Measurements from ENCODE around the gene BUB1B. TPM values are rescaled to one million over a fixed set of nuclear protein-coding genes. Genes with fewer than 3 reads are reported as not detected.
A peak's percentile ranks its signal among the peaks of the same experiment; 100 is the strongest.

BUB1B gene
- total and polyA plus RNA-seq, 9 of the 15 experiments (the other 6 are each of a cell fraction or from before 2014, with no cell fraction given) = 28.7 to 113 (median 82.2) TPM

- peaks cover 93% of the 10 kb centered on the region for H3K36me3 ChIP-seq (ENCODE audit: control insufficient read depth, insufficient read depth, low read length)
- no peak for ATAC-seq
- no peak overlapping the region for H3K4me2 ChIP-seq (ENCODE audit: insufficient read depth, low read length)
- POLR2A ChIA-PET = no interaction called here
- no peaks in the 10 kb centered on the region for H3K9me3 ChIP-seq (replicated peaks; ENCODE audit: control insufficient read depth, insufficient read depth, low read depth, low read length)
- 90% methylated on average over 1 of the region's 1 CpG for WGBS (ENCODE audit: insufficient coverage, low coverage, missing lambda C conversion rate)
- peaks cover 13% of the 10 kb centered on the region; the same call in 2 of the 3 replicates for H3K79me2 ChIP-seq (ENCODE audit: control insufficient read depth, insufficient read depth, low read length)
- H3K27ac ChIP-seq (ENCODE audit: extremely low read depth, low read depth, low read length) = no peak overlapping the region
- no peak overlapping the region for H2AFZ ChIP-seq (ENCODE audit: low read depth, low read length)
- H3K9me1 ChIP-seq (ENCODE audit: control insufficient read depth, insufficient read depth, low read length) = no peaks in the 10 kb centered on the region
- TF ChIP-seq ZNF121 (CRISPR knock-in tag; conservative IDR thresholded peaks at IDR 0.05) = peak; percentile 60
- no peak for TF ChIP-seq FOXP4 (CRISPR knock-in tag; IDR thresholded peaks at IDR 0.05; ENCODE audit: borderline replicate concordance)
- H3K27me3 ChIP-seq (ENCODE audit: control insufficient read depth in 2 of 2, insufficient read depth in 2 of 2, low read length in 2 of 2) = no peaks in the 10 kb centered on the region
- BruUV-seq (replicated peaks) = no TSS peak
- H4K20me1 ChIP-seq (replicated peaks; ENCODE audit: control insufficient read depth, insufficient read depth, low read length) = no peaks in the 10 kb centered on the region; the same call in 1 of the 2 replicates
- intact Hi-C loops (cut with micrococcal nuclease) (no loop called here), in situ Hi-C loops (cut with MboI) (no loop called here)
- DNase-seq (ENCODE audit: extremely low read depth in 1 of 4, low spot score in 3 of 4) = no peak
- no peak for FAIRE-seq
- no peaks in the 10 kb centered on the region for H3K4me1 ChIP-seq (replicated peaks in 1 of 2; ENCODE audit: control insufficient read depth in 2 of 2, insufficient read depth in 2 of 2, low read length in 2 of 2)
- no peak overlapping the region for H3K4me3 ChIP-seq
- no peak overlapping the region for H3K9ac ChIP-seq (ENCODE audit: insufficient read depth in 1 of 2, low read depth in 2 of 2, low read length in 2 of 2)
- CTCF ChIA-PET (ENCODE audit: low intra/inter-chr PET ratio) = interaction anchor here (0.6 kb wide), 1 partner anchor 24 kb away, joined by 4 read pairs; no protein-coding TSS in a partner anchor
These were observed 32.1 kb downstream of the BUB1B start for GRCh38 chr15:40192942-40193341.

GRCh38 chr15:40197434-40197833 lies 36.6 kb downstream of the BUB1B start:
- H4K20me1 ChIP-seq (replicated peaks; ENCODE audit: control insufficient read depth, insufficient read depth, low read length) = no peaks in the 10 kb centered on the region
- peaks cover 13% of the 10 kb centered on the region; the same call in 2 of the 3 replicates for H3K79me2 ChIP-seq (ENCODE audit: control insufficient read depth, insufficient read depth, low read length)
- ChIA-PET CTCF (ENCODE audit: low intra/inter-chr PET ratio) (no interaction called here), POLR2A (no interaction called here)
- H3K9me3 ChIP-seq (replicated peaks; ENCODE audit: control insufficient read depth, insufficient read depth, low read depth, low read length) = no peaks in the 10 kb centered on the region
- in situ Hi-C loops (cut with MboI) = no loop called here
- no peaks in the 10 kb centered on the region for H3K4me1 ChIP-seq (replicated peaks in 1 of 2; ENCODE audit: control insufficient read depth in 2 of 2, insufficient read depth in 2 of 2, low read length in 2 of 2)
- H3K36me3 ChIP-seq (ENCODE audit: control insufficient read depth, insufficient read depth, low read length) = peaks cover 91% of the 10 kb centered on the region
- H3K27me3 ChIP-seq (ENCODE audit: control insufficient read depth in 2 of 2, insufficient read depth in 2 of 2, low read length in 2 of 2) = no peaks in the 10 kb centered on the region
- no peak overlapping the region for H3K9ac ChIP-seq (ENCODE audit: insufficient read depth in 1 of 2, low read depth in 2 of 2, low read length in 2 of 2)
- intact Hi-C loops (cut with micrococcal nuclease) = no loop called here
- 94% methylated on average over 1 of the region's 1 CpG for WGBS (ENCODE audit: insufficient coverage, low coverage, missing lambda C conversion rate)
- FAIRE-seq (peak; percentile 52), ATAC-seq (no peak), DNase-seq (ENCODE audit: extremely low read depth in 1 of 4, low spot score in 3 of 4) (no peak)
- no peaks in the 10 kb centered on the region for H3K9me1 ChIP-seq (ENCODE audit: control insufficient read depth, insufficient read depth, low read length)
- no peak overlapping the region for H3K4me3 ChIP-seq
- H3K27ac ChIP-seq (ENCODE audit: extremely low read depth, low read depth, low read length) = no peak overlapping the region
- no peak overlapping the region for H3K4me2 ChIP-seq (ENCODE audit: insufficient read depth, low read length)
- no peak overlapping the region for H2AFZ ChIP-seq (ENCODE audit: low read depth, low read length)
- no TSS peak for BruUV-seq (replicated peaks)
- TF ChIP-seq ZNF778 (CRISPR knock-in tag; IDR thresholded peaks at IDR 0.05) (no peak), TRIM24 (IDR thresholded peaks at IDR 0.05) (no peak), HNRNPUL1 (IDR thresholded peaks at IDR 0.05; ENCODE audit: low read length) (no peak), ZFP1 (CRISPR knock-in tag; IDR thresholded peaks at IDR 0.05) (no peak), POLR3A (IDR thresholded peaks at IDR 0.05; ENCODE audit: borderline replicate concordance, extremely low read depth, insufficient read depth, insufficient read length) (no peak), SMC3 (conservative IDR thresholded peaks at IDR 0.05; ENCODE audit: insufficient read depth, low read depth, low read length) (no peak), ZBTB7A (IDR thresholded peaks at IDR 0.05; ENCODE audit: borderline replicate concordance, control insufficient read depth, low read depth, low read length) (no peak), PCBP1 (IDR thresholded peaks at IDR 0.05; ENCODE audit: low read depth, low read length, poor library complexity, severe bottlenecking) (no peak), CC2D1A (IDR thresholded peaks at IDR 0.05) (no peak), RB1 (IDR thresholded peaks at IDR 0.05; ENCODE audit: low read depth) (no peak), TSC22D4 (tag; IDR thresholded peaks at IDR 0.05) (no peak), ZNF57 (CRISPR knock-in tag; IDR thresholded peaks at IDR 0.05) (no peak)

Data from K562 (cell line).